ENCODE measurements around the gene SNN. TPM values are rescaled to one million over a fixed set of nuclear protein-coding genes. Genes with fewer than 3 reads are reported as not detected.

The SNN gene
- total RNA-seq, 1 experiment from 2014 or later, result 10.2 TPM

DNA sequence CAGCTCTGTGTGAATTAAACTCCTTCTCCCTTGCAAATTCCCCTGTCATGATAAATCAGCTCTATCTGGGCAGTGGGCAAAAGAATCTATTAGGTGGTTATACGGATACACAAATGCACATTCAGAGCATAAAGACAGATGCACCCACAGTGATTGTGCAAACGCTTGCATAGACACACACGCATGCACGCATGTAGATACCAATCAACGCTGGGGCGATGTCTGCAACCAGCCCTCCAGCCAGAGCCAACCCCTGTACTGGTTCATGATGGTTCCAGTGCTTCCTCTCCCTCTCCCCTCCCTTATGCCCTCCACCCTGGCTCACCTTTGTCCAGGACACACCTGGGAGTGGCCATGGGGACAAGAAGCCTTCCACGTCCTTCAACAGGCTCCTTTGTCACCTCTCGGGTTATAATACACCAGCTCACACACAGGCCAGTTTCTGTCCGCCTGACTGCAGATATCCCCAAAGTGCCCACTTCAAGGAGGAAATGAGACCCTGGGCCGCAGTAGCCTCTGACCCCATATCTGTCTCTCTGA is 33.1 kb upstream of the SNN start:
- no peak for DNase-seq (ENCODE audit: low read depth)

DNA sequence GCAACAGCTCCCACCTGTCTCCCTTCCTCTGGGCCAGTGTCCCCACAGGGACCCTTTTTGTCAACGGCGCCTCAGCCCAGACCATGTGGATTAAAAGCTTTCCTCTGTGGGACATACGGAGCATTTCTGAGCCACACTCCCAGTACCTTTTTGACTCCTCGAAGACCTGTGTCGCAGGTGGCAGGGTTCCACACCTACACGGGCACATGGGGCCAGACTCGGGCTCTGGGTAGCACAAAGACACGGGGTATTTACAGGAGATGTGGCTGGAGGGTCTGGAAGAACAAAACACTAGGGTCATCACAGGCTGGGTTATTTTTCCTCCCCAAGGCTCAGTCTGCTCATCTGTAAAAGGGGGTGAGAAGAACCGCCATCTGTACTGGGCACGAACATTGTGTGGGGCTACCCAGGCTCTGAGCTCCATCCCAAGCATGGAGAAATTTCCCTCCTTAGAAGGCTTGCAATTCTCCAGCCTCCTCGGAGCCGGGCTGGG is 32.5 kb upstream of the SNN start:
- DNase-seq (ENCODE audit: low read depth), result no peak

GRCh38 chr16:11636172-11636721 is 32.0 kb upstream of the SNN start:
- DNase-seq (ENCODE audit: low read depth), result no peak

DNA sequence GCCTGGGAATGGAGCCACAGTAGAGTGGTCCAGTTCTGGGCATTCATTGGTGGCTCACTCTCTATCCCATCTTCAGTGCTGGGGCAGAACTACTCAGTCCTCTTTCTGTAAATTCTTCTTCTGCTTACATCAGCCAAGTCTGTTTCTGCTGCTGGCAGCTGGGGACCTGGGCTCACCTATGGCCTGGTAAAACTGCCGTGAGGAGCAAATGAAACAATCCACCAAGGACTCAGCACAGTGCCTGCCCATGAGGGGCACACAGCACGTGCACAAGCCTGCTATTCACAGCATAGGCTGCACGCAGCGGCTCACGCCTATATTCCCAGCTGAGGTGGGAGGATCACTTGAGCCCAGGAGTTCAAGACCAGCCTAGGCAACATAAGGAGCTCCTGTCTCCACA is 30.9 kb upstream of the SNN start:
- DNase-seq (ENCODE audit: low read depth), result no peak

DNA sequence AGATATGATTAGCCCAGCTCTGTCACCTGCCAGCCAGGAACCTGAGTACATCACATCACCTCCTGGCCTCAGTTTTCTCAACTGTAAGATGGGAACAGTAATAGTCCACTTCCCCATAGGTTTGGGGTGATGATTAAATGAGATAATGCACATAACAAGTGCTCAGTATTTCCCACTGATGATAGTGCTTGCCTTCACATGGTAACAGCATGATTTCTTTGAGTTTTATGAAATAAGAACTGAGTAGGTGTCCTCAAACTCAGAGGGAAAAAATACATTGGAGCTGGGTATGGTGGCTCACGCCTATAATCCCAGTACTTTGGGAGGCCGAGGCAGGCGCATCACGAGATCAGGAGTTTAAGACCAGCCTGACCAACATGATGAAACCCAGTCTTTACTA is 30.1 kb upstream of the SNN start:
- DNase-seq (ENCODE audit: low read depth), result no peak

DNA sequence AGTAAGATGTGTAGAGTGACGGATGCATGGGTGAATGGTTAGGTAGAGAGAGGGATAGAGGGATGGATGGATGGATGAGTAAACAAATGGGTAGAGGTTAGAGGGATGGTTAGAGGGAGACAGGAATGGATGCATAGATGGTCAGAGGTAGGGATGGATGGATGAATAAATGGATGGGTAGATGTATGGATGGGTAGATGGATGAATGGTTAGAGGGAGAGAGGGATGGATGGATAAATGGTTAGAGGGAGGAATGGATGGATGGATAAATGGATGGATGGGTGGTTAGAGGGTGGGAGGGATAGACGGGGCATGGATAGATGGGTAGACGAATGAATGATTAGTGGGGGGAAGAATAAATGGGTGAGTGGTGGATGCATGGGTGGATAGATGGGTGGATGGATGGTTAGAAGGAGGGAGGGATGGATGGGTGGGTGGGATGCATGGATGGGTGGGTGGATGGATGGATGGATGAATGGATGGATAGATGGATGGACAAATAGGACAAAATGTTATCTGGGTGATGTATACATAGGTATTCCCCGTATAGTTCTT is 29.2 kb upstream of the SNN start:
- no peak for DNase-seq (ENCODE audit: low read depth)

DNA sequence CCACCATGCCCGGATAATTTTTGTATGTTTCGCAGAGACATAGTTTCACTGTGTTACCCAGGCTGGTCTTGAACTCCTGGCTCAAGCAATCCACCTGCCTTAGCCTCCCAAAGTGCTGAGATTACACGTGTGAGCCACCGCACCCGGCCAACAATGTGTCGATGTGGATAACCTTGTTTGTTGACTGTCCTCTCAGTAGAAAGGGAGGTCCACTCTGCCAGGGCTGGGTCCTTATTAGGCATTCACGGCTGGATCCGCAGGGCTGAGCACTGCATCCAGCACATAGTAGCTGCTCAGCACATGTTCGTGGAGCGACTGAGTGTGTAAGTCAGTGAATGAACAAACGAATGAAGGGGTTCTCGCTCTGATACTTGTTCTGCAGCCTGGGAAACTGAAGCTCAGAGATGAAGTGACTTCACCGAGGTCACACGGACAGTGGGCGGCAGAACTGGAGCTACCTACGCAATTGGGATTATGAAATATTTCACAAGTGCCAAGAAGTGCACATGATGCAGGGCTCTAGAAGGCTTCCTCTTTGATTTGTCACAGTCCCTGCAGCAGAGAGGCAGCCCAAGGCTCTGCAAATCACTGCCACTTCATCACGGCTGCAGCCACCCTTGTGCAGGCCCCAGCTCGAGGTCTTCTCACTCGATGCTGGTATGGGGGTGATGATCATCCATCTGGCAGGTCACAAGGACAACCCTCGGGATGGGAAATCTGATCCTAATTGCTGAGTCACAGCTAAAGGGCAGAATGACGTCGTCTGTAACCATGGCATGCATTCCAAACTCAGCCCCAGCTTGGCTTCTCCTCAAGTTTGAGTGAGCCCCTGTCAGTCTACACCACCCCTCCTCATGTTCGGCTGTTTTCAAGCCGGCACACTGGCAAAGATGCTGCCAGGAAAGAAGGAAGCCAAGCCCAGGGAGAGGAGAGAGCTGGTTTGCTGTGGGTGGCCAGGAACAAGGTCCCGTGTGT is 28.0 kb upstream of the SNN start:
- DNase-seq (ENCODE audit: low read depth), result peak; percentile 94

GRCh38 chr16:11640987-11641817 is 27.1 kb upstream of the SNN start:
- DNase-seq (ENCODE audit: low read depth), result peak; percentile 60

DNA sequence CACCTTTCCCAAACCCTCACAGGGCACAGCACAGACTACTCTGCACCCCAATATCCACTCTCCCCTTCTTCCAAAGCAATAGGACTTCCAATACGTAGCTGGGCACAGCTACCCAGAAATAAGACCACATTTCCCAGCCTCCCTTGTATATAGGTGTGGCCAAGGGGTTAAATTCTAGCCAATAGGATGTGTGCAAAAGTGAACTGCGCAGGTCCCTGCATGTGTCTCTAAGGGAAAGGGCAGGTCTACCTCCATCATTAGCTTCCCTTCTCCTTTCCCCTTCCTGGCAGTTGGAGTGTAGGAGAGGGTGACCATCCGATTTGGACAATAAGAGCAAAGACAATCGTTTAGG is 25.5 kb upstream of the SNN start:
- DNase-seq (ENCODE audit: low read depth), result no peak

DNA sequence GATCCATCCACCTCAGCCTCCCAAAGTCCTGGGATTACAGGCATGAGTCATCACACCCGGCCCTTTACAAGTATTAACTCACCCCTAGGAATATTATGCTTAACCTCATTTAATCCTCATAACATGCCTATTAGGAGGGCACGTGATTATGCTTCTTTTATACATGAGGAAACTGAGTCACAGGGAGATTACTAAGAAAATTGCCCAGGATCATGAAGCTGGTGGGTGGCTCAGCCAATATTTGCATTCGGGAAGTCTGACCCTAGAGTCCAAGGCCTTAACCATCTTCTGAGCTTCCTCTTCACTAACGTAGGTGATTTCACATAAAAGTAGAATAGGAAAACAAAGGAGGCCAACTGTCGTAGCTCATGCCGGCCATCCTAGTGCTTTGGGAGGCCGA is 19.0 kb upstream of the SNN start:
- no peak for DNase-seq (ENCODE audit: low read depth)

GRCh38 chr16:11650641-11651591 is 17.3 kb upstream of the SNN start:
- no peak for DNase-seq (ENCODE audit: low read depth)

DNA sequence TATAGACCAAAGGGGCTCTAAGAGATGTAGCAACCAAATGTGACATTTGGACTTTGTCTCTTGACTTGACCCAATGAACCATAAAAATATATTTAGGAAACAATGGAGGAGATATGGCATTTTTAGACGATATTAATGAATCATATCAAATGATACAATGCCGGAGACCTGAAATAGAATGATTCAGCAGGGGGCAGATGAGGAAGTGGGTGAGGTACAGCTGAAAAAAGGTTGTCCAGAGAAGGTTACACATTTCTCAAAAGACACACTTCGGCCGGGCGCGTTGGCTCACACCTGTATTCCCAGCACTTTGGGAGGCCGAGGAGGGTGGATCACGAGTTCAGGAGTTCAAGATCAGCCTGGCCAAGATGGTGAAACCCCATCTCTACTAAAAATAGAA is 16.5 kb upstream of the SNN start:
- no peak for DNase-seq (ENCODE audit: low read depth)

GRCh38 chr16:11655655-11656054 is 12.6 kb upstream of the SNN start:
- DNase-seq (ENCODE audit: low read depth), result no peak

DNA sequence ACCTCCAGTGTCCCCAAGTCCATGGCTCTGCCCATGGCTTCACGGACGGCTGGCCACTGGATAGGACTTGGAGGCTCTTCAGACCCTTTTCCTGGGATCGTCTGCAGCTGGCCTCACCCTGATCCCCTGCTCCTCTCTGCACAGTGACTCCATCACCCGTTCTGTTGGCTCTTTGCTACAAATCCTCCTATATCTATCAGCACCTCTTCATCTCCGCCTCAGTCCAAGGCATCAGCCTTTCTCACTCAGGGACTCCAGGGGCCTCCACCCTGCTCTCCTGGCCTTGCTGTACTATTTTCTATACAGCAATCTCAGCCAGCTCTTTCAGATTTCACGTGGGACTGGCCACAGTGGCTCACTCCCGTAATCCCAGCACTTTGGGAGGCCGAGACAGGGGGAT is 10.7 kb upstream of the SNN start:
- no peak for DNase-seq (ENCODE audit: low read depth)

- DNase-seq (ENCODE audit: low read depth), result no peak
Measured at GRCh38 chr16:11658896-11659708, 9.2 kb upstream of the SNN start.

DNA sequence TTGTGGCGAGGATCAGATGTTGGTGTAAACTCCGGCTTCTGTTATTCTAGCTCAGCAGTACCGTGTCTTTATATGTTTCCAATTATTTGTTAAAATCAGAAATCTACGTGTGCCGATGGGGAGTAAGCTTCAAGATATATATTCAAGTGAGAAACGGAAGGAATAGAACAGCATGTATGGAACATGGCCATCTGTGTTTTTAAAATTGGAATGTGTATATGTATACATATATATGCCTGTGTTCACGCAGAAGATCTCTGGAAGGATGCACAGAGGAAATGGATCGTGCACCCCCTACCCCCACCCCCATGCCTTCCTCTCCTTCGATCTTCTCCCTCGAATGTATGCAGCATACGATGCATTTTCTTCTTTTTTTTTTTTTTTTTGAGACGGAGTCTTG is 7.7 kb upstream of the SNN start:
- no peak for DNase-seq (ENCODE audit: low read depth)

- DNase-seq (ENCODE audit: low read depth), result no peak
Measured at GRCh38 chr16:11662582-11662981, 5.7 kb upstream of the SNN start.

DNA sequence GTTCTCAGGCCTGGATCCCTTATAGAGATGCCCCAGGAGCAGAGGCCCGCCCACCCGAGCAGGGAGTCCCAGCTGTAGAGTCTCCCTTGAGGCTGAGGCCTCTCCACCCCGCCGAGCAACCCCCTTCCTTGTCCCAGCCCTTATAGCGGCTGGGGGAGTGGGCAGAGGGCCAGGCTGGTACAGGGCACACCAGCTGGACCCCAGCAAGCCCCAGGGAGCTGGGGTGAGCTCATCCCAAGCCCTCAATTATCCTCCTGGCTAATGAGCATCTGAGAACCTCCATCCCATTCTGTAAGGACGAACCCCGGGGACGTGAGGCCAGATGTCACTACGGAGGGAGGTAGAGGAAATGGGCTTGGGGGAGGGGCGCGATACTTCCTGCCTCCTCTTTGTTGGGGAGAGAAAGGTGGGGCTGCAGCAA is 3.2 kb upstream of the SNN start:
- no peak for DNase-seq (ENCODE audit: low read depth)
